ENCODE results near the gene DUSP16. TPM values are rescaled to one million over a fixed set of nuclear protein-coding genes. Genes with fewer than 3 reads are reported as not detected.

DUSP16 gene
- total RNA-seq, 4 donors from 2014 or later, result 16.2 to 23.2 (median 19.1) TPM

DNA sequence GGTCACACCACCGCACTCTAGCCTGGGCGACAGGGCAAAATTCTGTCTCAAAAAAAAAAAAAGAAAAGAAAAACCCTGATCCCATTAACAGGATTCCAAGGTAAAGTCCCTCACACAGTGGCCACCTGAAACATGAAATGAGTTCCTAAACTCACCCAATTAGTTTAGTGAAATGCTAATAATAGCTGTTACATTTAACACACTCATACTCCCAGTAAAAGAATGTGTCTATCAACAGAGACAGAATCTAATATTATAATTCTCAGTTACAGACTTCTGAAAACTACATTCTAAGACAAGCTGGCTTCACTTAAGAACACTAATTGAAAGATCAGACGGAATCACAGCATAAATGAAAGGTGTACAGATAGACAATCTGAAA lies 44.2 kb downstream of the DUSP16 start:
- no peak for TF ChIP-seq EP300 (IDR thresholded peaks at IDR 0.05)
- TF ChIP-seq POLR2A (IDR thresholded peaks at IDR 0.05), result no peak
- TF ChIP-seq, protein P1, sequence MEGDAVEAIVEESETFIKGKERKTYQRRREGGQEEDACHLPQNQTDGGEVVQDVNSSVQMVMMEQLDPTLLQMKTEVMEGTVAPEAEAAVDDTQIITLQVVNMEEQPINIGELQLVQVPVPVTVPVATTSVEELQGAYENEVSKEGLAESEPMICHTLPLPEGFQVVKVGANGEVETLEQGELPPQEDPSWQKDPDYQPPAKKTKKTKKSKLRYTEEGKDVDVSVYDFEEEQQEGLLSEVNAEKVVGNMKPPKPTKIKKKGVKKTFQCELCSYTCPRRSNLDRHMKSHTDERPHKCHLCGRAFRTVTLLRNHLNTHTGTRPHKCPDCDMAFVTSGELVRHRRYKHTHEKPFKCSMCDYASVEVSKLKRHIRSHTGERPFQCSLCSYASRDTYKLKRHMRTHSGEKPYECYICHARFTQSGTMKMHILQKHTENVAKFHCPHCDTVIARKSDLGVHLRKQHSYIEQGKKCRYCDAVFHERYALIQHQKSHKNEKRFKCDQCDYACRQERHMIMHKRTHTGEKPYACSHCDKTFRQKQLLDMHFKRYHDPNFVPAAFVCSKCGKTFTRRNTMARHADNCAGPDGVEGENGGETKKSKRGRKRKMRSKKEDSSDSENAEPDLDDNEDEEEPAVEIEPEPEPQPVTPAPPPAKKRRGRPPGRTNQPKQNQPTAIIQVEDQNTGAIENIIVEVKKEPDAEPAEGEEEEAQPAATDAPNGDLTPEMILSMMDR (IDR thresholded peaks at IDR 0.05), result no peak
- Histone ChIP-seq H3K4me3 (no peak overlapping the region), H3K9me3 (no peaks in the 10 kb centered on the region), H3K27me3 (no peaks in the 10 kb centered on the region), H3K36me3 (peaks cover 0 to 12% (median 0%) of the 10 kb centered on the region in 3 donors), H3K27ac (peak overlapping the region in 1 of 4 donors; percentile 22), H3K4me1 (peaks cover 0 to 41% (median 7%) of the 10 kb centered on the region in 4 donors)
- WGBS, 2 donors, result 81 to 84% methylated on average over 3 of the region's 3 CpGs
- no peak for DNase-seq (ENCODE audit: low spot score in 2 of 2)

DNA sequence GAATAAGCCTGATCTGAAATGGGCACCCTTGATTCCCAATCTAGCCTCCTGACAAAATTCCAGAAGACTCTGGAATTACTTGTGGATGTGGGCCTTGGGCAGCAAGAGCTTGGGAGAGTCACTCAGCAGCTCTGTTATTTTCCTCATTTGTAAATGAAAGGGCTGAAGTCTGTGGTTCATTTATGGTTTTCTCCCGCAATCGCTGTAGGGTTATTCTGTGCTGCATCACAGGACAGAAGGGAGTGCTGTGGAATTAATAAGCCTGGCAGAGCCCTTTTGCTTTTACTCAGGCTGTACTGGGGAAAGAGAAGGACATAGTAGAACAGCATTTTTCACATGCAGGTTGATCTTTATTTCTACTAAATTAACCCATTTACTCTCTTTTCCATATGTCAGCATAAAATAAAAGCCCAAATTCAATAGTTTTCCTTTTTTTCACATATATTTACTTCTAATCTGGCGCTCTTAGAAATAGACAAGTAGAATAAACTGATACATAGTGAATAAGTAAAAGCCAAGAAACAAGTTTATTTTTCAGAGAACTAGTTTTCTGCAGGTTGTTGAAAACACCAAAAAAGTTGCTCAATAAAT lies 49.2 kb downstream of the DUSP16 start:
- Histone ChIP-seq H3K27me3 (no peaks in the 10 kb centered on the region), H3K27ac (peak overlapping the region in 2 of 4 donors; percentile 43 to 62), H3K4me3 (no peak overlapping the region), H3K4me1 (peaks cover 0 to 34% (median 17%) of the 10 kb centered on the region in 4 donors), H3K9me3 (no peaks in the 10 kb centered on the region), H3K36me3 (peaks cover 0 to 6% (median 0%) of the 10 kb centered on the region in 3 donors)
- 62 to 76% methylated on average over 3 of the region's 3 CpGs for WGBS, 2 donors
- TF ChIP-seq, protein P1 (IDR thresholded peaks at IDR 0.05), result no peak
- no peak for TF ChIP-seq POLR2A (IDR thresholded peaks at IDR 0.05)
- no peak for TF ChIP-seq EP300 (IDR thresholded peaks at IDR 0.05)
- DNase-seq (ENCODE audit: low spot score in 2 of 2), result no peak

DNA sequence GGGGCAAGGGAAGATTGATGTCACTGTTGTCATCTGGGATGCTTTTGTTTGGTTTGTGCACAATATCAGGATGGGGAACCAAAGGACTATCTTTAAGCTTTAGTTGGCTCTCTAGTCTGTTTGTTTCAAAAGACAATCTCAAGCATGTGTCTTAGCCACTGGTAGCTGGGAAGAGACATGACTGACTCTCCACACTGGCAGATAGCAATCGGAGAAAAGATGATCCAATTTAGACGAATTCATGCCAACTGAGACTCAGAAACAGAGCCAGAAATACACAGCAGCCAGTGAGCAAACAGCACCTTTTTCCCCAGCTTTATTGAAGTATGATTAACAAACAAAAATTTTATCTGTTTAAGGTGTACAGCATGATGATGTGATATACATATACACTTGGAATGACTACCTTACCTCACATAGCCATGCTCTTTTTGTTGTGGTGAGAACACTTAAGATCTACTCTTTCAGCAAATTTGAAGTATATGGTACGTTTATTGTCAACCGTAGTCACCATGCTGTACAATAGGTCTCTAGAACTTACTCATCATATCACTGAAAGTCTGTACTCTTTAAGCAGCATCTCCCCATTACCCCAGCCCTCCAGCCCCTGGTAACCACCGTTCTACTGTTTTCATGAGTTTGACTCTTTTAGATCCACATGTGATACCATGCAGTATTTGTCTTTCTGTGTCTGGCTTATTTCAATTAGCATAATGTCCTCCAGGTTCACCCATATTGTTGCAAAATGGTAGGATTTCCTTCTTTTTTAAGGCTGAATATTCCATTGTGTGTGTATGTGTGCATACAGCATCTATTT lies 50.6 kb downstream of the DUSP16 start:
- H3K4me3 ChIP-seq, result no peak overlapping the region
- peaks cover 0 to 42% (median 22%) of the 10 kb centered on the region in 4 donors for H3K4me1 ChIP-seq
- no peaks in the 10 kb centered on the region for H3K27me3 ChIP-seq
- no peak for DNase-seq (ENCODE audit: low spot score in 2 of 2)
- H3K36me3 ChIP-seq, result peaks cover 0 to 5% (median 0%) of the 10 kb centered on the region in 3 donors
- 79 to 80% methylated on average over 5 of the region's 5 CpGs for WGBS, 2 donors
- H3K27ac ChIP-seq, result peak overlapping the region in 1 of 4 donors; percentile 59
- H3K9me3 ChIP-seq, result no peaks in the 10 kb centered on the region
- TF ChIP-seq EP300 (IDR thresholded peaks at IDR 0.05) (no peak), POLR2A (IDR thresholded peaks at IDR 0.05) (no peak)
- TF ChIP-seq, protein P1 (IDR thresholded peaks at IDR 0.05), result no peak

DNA sequence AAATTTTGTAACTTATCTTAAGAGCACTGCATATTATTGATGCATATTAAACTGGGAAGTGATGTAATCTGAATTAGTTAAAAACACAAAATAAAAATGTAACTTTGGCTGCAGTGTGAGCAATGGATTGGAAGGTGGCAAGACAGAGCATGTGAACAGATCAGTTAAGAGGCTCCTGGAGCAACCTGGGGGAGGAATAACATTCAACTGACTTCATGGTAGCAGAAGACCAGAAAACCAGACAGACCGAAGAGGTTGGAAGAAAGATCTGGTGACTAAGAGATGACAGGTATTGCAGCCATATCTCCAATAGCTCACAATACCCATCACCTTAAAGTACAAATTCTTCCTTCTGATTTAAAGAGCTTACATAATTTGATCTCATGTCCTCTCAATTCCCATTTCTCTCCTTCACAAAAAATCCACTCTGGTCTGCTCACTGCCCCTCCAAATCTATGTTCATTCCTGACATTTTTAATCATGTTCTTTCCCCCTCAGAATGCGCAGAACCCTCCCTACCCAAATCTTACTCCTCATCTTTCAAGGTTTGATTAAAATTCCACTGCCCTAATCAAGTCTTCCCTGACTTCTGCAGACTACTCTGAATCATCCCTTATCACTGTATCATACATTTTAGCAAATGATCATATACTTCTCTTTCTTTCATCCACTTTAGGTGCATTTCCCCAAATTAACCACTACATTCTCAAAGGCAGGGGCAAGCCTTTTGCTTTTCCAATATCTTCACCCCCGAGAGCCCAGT lies 51.5 kb downstream of the DUSP16 start:
- WGBS, 2 donors, result 66 to 84% methylated on average over 3 of the region's 3 CpGs
- TF ChIP-seq POLR2A (IDR thresholded peaks at IDR 0.05) (no peak), EP300 (IDR thresholded peaks at IDR 0.05) (no peak)
- TF ChIP-seq, protein P1 (IDR thresholded peaks at IDR 0.05), result no peak
- H3K36me3 ChIP-seq, result no peaks in the 10 kb centered on the region
- H3K27ac ChIP-seq, result peak overlapping the region in 1 of 4 donors; percentile 25
- H3K4me3 ChIP-seq, result no peak overlapping the region
- H3K27me3 ChIP-seq, result no peaks in the 10 kb centered on the region
- peaks cover 0 to 52% (median 31%) of the 10 kb centered on the region in 4 donors for H3K4me1 ChIP-seq
- no peaks in the 10 kb centered on the region for H3K9me3 ChIP-seq
- no peak for DNase-seq (ENCODE audit: low spot score in 2 of 2)

Data from tibial nerve (tissue), 4 donors.